ENCODE measurements around the gene RAI1. TPM values are rescaled to one million over a fixed set of nuclear protein-coding genes. Genes with fewer than 3 reads are reported as not detected.

RAI1 gene
- 27.2 to 42.2 TPM (median 40.2 TPM) in 5 replicates for total RNA-seq (2022; extraction: Qiagen RNA extraction; ENCODE audit: low read depth)

GRCh38 chr17:17681187-17681743 is at the start of gene RAI1:
RAI1 (plus strand) TSS chr17:17681458; CDS start chr17:17792949, 111,491 bp downstream.

GRCh38 chr17:17836818-17837379 is 155.6 kb downstream of the RAI1 start, which contains the start of gene SREBF1:
SREBF1 (minus strand) TSS chr17:17836986; CDS start chr17:17836817, 169 bp downstream.

Other genes starting within 250 kb of the RAI1 start
- gene MED9, start 204.5 kb upstream of the RAI1 start, total RNA-seq (2022; extraction: Qiagen RNA extraction; ENCODE audit: low read depth) = 14.4 to 21.9 TPM (median 19.4 TPM) in 5 replicates
- gene RASD1, start 185.1 kb upstream of the RAI1 start, total RNA-seq (2022; extraction: Qiagen RNA extraction; ENCODE audit: low read depth) = 0.51 to 1.5 TPM (median 1.2 TPM) in 5 replicates
- gene PEMT, start 89.8 kb upstream of the RAI1 start, total RNA-seq (2022; extraction: Qiagen RNA extraction; ENCODE audit: low read depth) = 39.6 to 70.1 TPM (median 58.2 TPM) in 5 replicates
- 60.1 to 95.7 TPM (median 84.1 TPM) in 5 replicates for gene SREBF1, start 155.5 kb downstream of the RAI1 start, total RNA-seq (2022; extraction: Qiagen RNA extraction; ENCODE audit: low read depth)

Data from A549 treated with ZK216348 at 1 μM for 4 hours (cell line).